Measurements from ENCODE around the gene MYO10. TPM values are rescaled to one million over a fixed set of nuclear protein-coding genes. Genes with fewer than 3 reads are reported as not detected.

Gene MYO10
- total and polyA plus RNA-seq, 2 experiments from 2014 or later = 119 to 276 TPM

DNA sequence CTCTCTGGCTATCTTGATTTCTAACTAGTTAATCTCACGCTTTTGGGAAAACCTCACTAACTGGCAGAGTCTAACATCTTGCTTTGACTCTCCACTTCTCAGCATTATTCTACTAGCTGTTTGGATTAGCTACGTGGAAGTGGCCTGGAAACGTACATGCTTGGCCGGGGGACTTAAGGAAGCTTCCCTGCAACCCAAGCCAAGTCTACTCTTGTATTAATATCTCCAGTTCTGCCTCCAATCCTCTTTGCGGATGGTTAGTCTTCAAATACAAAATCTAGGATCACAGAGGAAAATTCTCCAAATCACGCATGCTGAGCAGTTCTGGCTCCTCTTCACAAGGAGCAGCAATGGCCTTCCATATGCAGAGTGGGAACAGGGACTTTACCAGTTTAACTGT lies 267.5 kb downstream of the MYO10 start (continued):
- TF ChIP-seq, protein P1, sequence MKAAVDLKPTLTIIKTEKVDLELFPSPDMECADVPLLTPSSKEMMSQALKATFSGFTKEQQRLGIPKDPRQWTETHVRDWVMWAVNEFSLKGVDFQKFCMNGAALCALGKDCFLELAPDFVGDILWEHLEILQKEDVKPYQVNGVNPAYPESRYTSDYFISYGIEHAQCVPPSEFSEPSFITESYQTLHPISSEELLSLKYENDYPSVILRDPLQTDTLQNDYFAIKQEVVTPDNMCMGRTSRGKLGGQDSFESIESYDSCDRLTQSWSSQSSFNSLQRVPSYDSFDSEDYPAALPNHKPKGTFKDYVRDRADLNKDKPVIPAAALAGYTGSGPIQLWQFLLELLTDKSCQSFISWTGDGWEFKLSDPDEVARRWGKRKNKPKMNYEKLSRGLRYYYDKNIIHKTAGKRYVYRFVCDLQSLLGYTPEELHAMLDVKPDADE (IDR thresholded peaks at IDR 0.05) = no peak
- no peak for TF ChIP-seq STAT1 (IDR thresholded peaks at IDR 0.05; ENCODE audit: unreplicated experiment)
- TF ChIP-seq POLR2AphosphoS5 (IDR thresholded peaks at IDR 0.05; ENCODE audit: low read depth) = no peak
- TF ChIP-seq, protein P2, sequence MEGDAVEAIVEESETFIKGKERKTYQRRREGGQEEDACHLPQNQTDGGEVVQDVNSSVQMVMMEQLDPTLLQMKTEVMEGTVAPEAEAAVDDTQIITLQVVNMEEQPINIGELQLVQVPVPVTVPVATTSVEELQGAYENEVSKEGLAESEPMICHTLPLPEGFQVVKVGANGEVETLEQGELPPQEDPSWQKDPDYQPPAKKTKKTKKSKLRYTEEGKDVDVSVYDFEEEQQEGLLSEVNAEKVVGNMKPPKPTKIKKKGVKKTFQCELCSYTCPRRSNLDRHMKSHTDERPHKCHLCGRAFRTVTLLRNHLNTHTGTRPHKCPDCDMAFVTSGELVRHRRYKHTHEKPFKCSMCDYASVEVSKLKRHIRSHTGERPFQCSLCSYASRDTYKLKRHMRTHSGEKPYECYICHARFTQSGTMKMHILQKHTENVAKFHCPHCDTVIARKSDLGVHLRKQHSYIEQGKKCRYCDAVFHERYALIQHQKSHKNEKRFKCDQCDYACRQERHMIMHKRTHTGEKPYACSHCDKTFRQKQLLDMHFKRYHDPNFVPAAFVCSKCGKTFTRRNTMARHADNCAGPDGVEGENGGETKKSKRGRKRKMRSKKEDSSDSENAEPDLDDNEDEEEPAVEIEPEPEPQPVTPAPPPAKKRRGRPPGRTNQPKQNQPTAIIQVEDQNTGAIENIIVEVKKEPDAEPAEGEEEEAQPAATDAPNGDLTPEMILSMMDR (conservative IDR thresholded peaks at IDR 0.05; ENCODE audit: low read depth in 2 of 2) = no peak
- no peak for TF ChIP-seq JUNB (IDR thresholded peaks at IDR 0.05; ENCODE audit: unreplicated experiment)

DNA sequence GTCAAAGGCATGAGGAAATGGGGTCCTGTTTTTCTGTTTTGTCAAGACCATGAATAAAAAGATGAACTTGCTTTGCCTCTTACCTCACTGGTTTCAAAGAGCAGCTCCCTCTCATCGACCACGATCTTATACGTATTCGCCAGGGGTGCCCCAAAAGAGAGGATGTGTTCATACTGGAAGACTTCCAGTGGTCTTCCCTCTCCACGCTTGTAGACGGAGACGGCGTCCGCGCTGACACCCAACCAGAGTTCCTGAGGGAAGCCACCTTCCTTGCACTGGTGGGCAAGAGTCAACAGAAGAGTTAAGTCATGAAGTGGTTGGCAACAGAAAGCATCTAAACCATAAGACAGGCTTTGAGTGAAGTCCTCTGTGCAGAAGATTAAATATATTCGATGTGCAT lies 267.9 kb downstream of the MYO10 start:
- peaks cover 7% of the 10 kb centered on the region; the same call in 1 of the 2 replicates for H4K20me1 ChIP-seq (replicated peaks; ENCODE audit: insufficient read depth)
- H3K27ac Mint-ChIP-seq = 0 out of 2 replicates have a peak overlapping the region, but pooled peaks have one; percentile 31
- H3K4me1 ChIP-seq (ENCODE audit: insufficient read depth) = no peaks in the 10 kb centered on the region
- peaks cover 7% of the 10 kb centered on the region for H3K27me3 Mint-ChIP-seq (ENCODE audit: insufficient read depth, low read depth, poor library complexity)
- H3K4me2 ChIP-seq = no peak overlapping the region
- H3K4me1 Mint-ChIP-seq = no peaks in the 10 kb centered on the region
- H3K9me2 ChIP-seq (ENCODE audit: insufficient read depth) = no peaks in the 10 kb centered on the region
- peaks cover 24% of the 10 kb centered on the region for H3F3A ChIP-seq (replicated peaks; ENCODE audit: low read depth)
- DNase-seq (ENCODE audit: low spot score) (no peak), ATAC-seq (no peak)
- H3K9me3 Mint-ChIP-seq = peaks cover 2% of the 10 kb centered on the region; the same call in 2 of the 3 replicates
- H3K79me2 ChIP-seq (replicated peaks; ENCODE audit: insufficient read depth) = 0 out of 2 replicates have a peak, but pooled peaks cover 3% of the 10 kb centered on the region
- no peak overlapping the region for H3K4me3 Mint-ChIP-seq
- H3K27me3 ChIP-seq (ENCODE audit: insufficient read depth) = no peaks in the 10 kb centered on the region
- H3K36me3 Mint-ChIP-seq (ENCODE audit: low read depth) = peaks cover 93% of the 10 kb centered on the region
- H3K27ac ChIP-seq (ENCODE audit: low read depth) = no peak overlapping the region
- H2AFZ ChIP-seq = no peak overlapping the region
- no peak overlapping the region for H3K4me3 ChIP-seq
- H3K36me3 ChIP-seq (ENCODE audit: insufficient read depth) = peaks cover 73% of the 10 kb centered on the region
- TF ChIP-seq ZNF331 (CRISPR knock-in tag; IDR thresholded peaks at IDR 0.05; ENCODE audit: low read depth) (no peak), EZH2 (IDR thresholded peaks at IDR 0.05; ENCODE audit: low read depth, unreplicated experiment) (no peak), EZH2phosphoT487 (IDR thresholded peaks at IDR 0.05; ENCODE audit: unreplicated experiment) (no peak), POLR2AphosphoS5 (IDR thresholded peaks at IDR 0.05; ENCODE audit: low read depth) (no peak), CREB1 (CRISPR knock-in tag; IDR thresholded peaks at IDR 0.05; ENCODE audit: low read depth) (no peak), NANOG (IDR thresholded peaks at IDR 0.05; ENCODE audit: borderline replicate concordance) (no peak), ZNF114 (CRISPR knock-in tag; IDR thresholded peaks at IDR 0.05) (no peak), JUNB (IDR thresholded peaks at IDR 0.05; ENCODE audit: unreplicated experiment) (no peak), STAT1 (IDR thresholded peaks at IDR 0.05; ENCODE audit: unreplicated experiment) (no peak)
- TF ChIP-seq, protein P3, sequence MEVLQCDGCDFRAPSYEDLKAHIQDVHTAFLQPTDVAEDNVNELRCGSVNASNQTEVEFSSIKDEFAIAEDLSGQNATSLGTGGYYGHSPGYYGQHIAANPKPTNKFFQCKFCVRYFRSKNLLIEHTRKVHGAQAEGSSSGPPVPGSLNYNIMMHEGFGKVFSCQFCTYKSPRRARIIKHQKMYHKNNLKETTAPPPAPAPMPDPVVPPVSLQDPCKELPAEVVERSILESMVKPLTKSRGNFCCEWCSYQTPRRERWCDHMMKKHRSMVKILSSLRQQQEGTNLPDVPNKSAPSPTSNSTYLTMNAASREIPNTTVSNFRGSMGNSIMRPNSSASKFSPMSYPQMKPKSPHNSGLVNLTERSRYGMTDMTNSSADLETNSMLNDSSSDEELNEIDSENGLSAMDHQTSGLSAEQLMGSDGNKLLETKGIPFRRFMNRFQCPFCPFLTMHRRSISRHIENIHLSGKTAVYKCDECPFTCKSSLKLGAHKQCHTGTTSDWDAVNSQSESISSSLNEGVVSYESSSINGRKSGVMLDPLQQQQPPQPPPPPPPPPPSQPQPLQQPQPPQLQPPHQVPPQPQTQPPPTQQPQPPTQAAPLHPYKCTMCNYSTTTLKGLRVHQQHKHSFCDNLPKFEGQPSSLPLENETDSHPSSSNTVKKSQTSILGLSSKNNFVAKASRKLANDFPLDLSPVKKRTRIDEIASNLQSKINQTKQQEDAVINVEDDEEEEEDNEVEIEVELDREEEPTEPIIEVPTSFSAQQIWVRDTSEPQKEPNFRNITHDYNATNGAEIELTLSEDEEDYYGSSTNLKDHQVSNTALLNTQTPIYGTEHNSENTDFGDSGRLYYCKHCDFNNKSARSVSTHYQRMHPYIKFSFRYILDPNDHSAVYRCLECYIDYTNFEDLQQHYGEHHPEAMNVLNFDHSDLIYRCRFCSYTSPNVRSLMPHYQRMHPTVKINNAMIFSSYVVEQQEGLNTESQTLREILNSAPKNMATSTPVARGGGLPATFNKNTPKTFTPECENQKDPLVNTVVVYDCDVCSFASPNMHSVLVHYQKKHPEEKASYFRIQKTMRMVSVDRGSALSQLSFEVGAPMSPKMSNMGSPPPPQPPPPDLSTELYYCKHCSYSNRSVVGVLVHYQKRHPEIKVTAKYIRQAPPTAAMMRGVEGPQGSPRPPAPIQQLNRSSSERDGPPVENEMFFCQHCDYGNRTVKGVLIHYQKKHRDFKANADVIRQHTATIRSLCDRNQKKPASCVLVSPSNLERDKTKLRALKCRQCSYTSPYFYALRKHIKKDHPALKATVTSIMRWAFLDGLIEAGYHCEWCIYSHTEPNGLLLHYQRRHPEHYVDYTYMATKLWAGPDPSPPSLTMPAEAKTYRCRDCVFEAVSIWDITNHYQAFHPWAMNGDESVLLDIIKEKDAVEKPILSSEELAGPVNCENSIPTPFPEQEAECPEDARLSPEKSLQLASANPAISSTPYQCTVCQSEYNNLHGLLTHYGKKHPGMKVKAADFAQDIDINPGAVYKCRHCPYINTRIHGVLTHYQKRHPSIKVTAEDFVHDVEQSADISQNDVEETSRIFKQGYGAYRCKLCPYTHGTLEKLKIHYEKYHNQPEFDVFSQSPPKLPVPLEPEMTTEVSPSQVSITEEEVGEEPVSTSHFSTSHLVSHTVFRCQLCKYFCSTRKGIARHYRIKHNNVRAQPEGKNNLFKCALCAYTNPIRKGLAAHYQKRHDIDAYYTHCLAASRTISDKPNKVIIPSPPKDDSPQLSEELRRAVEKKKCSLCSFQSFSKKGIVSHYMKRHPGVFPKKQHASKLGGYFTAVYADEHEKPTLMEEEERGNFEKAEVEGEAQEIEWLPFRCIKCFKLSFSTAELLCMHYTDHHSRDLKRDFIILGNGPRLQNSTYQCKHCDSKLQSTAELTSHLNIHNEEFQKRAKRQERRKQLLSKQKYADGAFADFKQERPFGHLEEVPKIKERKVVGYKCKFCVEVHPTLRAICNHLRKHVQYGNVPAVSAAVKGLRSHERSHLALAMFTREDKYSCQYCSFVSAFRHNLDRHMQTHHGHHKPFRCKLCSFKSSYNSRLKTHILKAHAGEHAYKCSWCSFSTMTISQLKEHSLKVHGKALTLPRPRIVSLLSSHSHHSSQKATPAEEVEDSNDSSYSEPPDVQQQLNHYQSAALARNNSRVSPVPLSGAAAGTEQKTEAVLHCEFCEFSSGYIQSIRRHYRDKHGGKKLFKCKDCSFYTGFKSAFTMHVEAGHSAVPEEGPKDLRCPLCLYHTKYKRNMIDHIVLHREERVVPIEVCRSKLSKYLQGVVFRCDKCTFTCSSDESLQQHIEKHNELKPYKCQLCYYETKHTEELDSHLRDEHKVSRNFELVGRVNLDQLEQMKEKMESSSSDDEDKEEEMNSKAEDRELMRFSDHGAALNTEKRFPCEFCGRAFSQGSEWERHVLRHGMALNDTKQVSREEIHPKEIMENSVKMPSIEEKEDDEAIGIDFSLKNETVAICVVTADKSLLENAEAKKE (CRISPR knock-in tag; IDR thresholded peaks at IDR 0.05) = no peak
- TF ChIP-seq, protein P1 (IDR thresholded peaks at IDR 0.05) = no peak
- TF ChIP-seq, protein P2 (conservative IDR thresholded peaks at IDR 0.05; ENCODE audit: low read depth in 2 of 2) = no peak

Measured in GM23338 (cell line).